Activated naive CD4-positive, alpha-beta T cell treated with anti-CD3 and anti-CD28 coated beads, Interleukin-2, amount 50 U/mL, for 24 hours (primary cell): Measurements from ENCODE around the gene CEACAM16.
"Not testable (repeated sequence)": the region's sequence is repeated elsewhere in the genome, so short reads cannot be mapped to it uniquely, and the experiment has no call there.

ENCODE experiments used
- H3K27ac Mint-ChIP-seq: one replicate; pipeline ENCODE4 v1.8.0; 2021; ENCODE audit warnings: mild to moderate bottlenecking, mixed read lengths
- H3K27me3 Mint-ChIP-seq: one replicate; pipeline ENCODE4 v1.8.0; 2021; ENCODE audit warnings: mixed read lengths
- H3K36me3 Mint-ChIP-seq: one replicate; pipeline ENCODE4 v1.8.0; 2021; ENCODE audit warnings: mixed read lengths
- H3K4me1 Mint-ChIP-seq: one replicate; pipeline ENCODE4 v1.8.0; 2021; ENCODE audit warnings: mixed read lengths
- H3K4me3 Mint-ChIP-seq: one replicate; pipeline ENCODE4 v1.8.0; 2021; ENCODE audit warnings: mild to moderate bottlenecking, mixed read lengths
- H3K9me3 Mint-ChIP-seq: one replicate; pipeline ENCODE4 v1.8.0; 2021; ENCODE audit warnings: mixed read lengths

Gene CEACAM16

GRCh38 chr19:44707794-44708193 lies 8.8 kb downstream of the CEACAM16 start:
- H3K27ac Mint-ChIP-seq, result no peak overlapping the region
- no peaks in the 10 kb centered on the region for H3K27me3 Mint-ChIP-seq
- H3K9me3 Mint-ChIP-seq, result no peaks in the 10 kb centered on the region
- no peaks in the 10 kb centered on the region for H3K36me3 Mint-ChIP-seq
- H3K4me1 Mint-ChIP-seq, result no peaks in the 10 kb centered on the region
- no peak overlapping the region for H3K4me3 Mint-ChIP-seq

GRCh38 chr19:44708940-44709339 lies 10.0 kb downstream of the CEACAM16 start:
- Mint-ChIP-seq H3K9me3 (no peaks in the 10 kb centered on the region), H3K36me3 (no peaks in the 10 kb centered on the region), H3K27ac (no peak overlapping the region), H3K4me1 (no peaks in the 10 kb centered on the region), H3K4me3 (no peak overlapping the region), H3K27me3 (no peaks in the 10 kb centered on the region)

GRCh38 chr19:44709434-44710266 lies 10.7 kb downstream of the CEACAM16 start:
- H3K36me3 Mint-ChIP-seq, H3K9me3 Mint-ChIP-seq, H3K27ac Mint-ChIP-seq, H3K4me1 Mint-ChIP-seq, H3K4me3 Mint-ChIP-seq, H3K27me3 Mint-ChIP-seq: not testable (repeated sequence)

GRCh38 chr19:44710483-44710882 lies 11.5 kb downstream of the CEACAM16 start:
- Mint-ChIP-seq H3K9me3 (peaks cover 7% of the 10 kb centered on the region), H3K27ac (no peak overlapping the region), H3K36me3 (no peaks in the 10 kb centered on the region), H3K4me1 (no peaks in the 10 kb centered on the region), H3K4me3 (no peak overlapping the region), H3K27me3 (no peaks in the 10 kb centered on the region)

- H3K27me3 Mint-ChIP-seq, result no peaks in the 10 kb centered on the region
- H3K27ac Mint-ChIP-seq, result no peak overlapping the region
- H3K4me1 Mint-ChIP-seq, result no peaks in the 10 kb centered on the region
- H3K36me3 Mint-ChIP-seq, result no peaks in the 10 kb centered on the region
- H3K9me3 Mint-ChIP-seq, result peaks cover 7% of the 10 kb centered on the region
- H3K4me3 Mint-ChIP-seq, result no peak overlapping the region
Observed at GRCh38 chr19:44712864-44713515, 14.0 kb downstream of the CEACAM16 start.

GRCh38 chr19:44714597-44715169 lies 15.7 kb downstream of the CEACAM16 start:
- H3K4me1 Mint-ChIP-seq, result no peaks in the 10 kb centered on the region
- H3K27ac Mint-ChIP-seq, result no peak overlapping the region
- no peaks in the 10 kb centered on the region for H3K36me3 Mint-ChIP-seq
- H3K27me3 Mint-ChIP-seq, result no peaks in the 10 kb centered on the region
- no peak overlapping the region for H3K4me3 Mint-ChIP-seq
- H3K9me3 Mint-ChIP-seq, result peaks cover 7% of the 10 kb centered on the region

- no peak overlapping the region for H3K27ac Mint-ChIP-seq
- H3K9me3 Mint-ChIP-seq, result peaks cover 7% of the 10 kb centered on the region
- H3K36me3 Mint-ChIP-seq, result no peaks in the 10 kb centered on the region
- H3K27me3 Mint-ChIP-seq, result no peaks in the 10 kb centered on the region
- H3K4me3 Mint-ChIP-seq, result no peak overlapping the region
- H3K4me1 Mint-ChIP-seq, result peaks cover 4% of the 10 kb centered on the region
Observed at GRCh38 chr19:44717603-44718002, 18.7 kb downstream of the CEACAM16 start.

GRCh38 chr19:44718441-44719261 lies 19.7 kb downstream of the CEACAM16 start:
- H3K27ac Mint-ChIP-seq, result no peak overlapping the region
- peaks cover 8% of the 10 kb centered on the region for H3K4me1 Mint-ChIP-seq
- no peaks in the 10 kb centered on the region for H3K27me3 Mint-ChIP-seq
- peaks cover 7% of the 10 kb centered on the region for H3K9me3 Mint-ChIP-seq
- no peak overlapping the region for H3K4me3 Mint-ChIP-seq
- no peaks in the 10 kb centered on the region for H3K36me3 Mint-ChIP-seq

GRCh38 chr19:44719262-44719701 lies 20.3 kb downstream of the CEACAM16 start:
- H3K9me3 Mint-ChIP-seq, result peaks cover 7% of the 10 kb centered on the region
- no peak overlapping the region for H3K4me3 Mint-ChIP-seq
- H3K36me3 Mint-ChIP-seq, result no peaks in the 10 kb centered on the region
- peaks cover 15% of the 10 kb centered on the region for H3K4me1 Mint-ChIP-seq
- H3K27me3 Mint-ChIP-seq, result no peaks in the 10 kb centered on the region
- no peak overlapping the region for H3K27ac Mint-ChIP-seq

GRCh38 chr19:44720396-44720795 lies 21.4 kb downstream of the CEACAM16 start:
- not testable (repeated sequence) for H3K36me3 Mint-ChIP-seq, H3K9me3 Mint-ChIP-seq, H3K27me3 Mint-ChIP-seq, H3K4me3 Mint-ChIP-seq, H3K27ac Mint-ChIP-seq
- peaks cover 21% of the 10 kb centered on the region for H3K4me1 Mint-ChIP-seq

GRCh38 chr19:44720945-44721344 lies 22.0 kb downstream of the CEACAM16 start:
- H3K4me1 Mint-ChIP-seq, result peaks cover 21% of the 10 kb centered on the region
- no peaks in the 10 kb centered on the region for H3K27me3 Mint-ChIP-seq
- H3K36me3 Mint-ChIP-seq, result no peaks in the 10 kb centered on the region
- no peaks in the 10 kb centered on the region for H3K9me3 Mint-ChIP-seq
- H3K4me3 Mint-ChIP-seq, result no peak overlapping the region
- no peak overlapping the region for H3K27ac Mint-ChIP-seq

- H3K9me3 Mint-ChIP-seq, H3K4me3 Mint-ChIP-seq, H3K36me3 Mint-ChIP-seq, H3K27me3 Mint-ChIP-seq, H3K27ac Mint-ChIP-seq: not testable (repeated sequence)
- peaks cover 21% of the 10 kb centered on the region for H3K4me1 Mint-ChIP-seq
Observed at GRCh38 chr19:44721369-44721768, 22.4 kb downstream of the CEACAM16 start.

GRCh38 chr19:44722131-44723121 lies 23.5 kb downstream of the CEACAM16 start:
- no peak overlapping the region for H3K4me3 Mint-ChIP-seq
- no peaks in the 10 kb centered on the region for H3K27me3 Mint-ChIP-seq
- H3K9me3 Mint-ChIP-seq, result no peaks in the 10 kb centered on the region
- H3K27ac Mint-ChIP-seq, result no peak overlapping the region
- H3K4me1 Mint-ChIP-seq, result peaks cover 21% of the 10 kb centered on the region
- no peaks in the 10 kb centered on the region for H3K36me3 Mint-ChIP-seq

- Mint-ChIP-seq H3K9me3 (no peaks in the 10 kb centered on the region), H3K4me1 (peaks cover 30% of the 10 kb centered on the region), H3K27me3 (no peaks in the 10 kb centered on the region), H3K36me3 (no peaks in the 10 kb centered on the region), H3K27ac (no peak overlapping the region), H3K4me3 (no peak overlapping the region)
Observed at GRCh38 chr19:44723299-44723951, 24.5 kb downstream of the CEACAM16 start.
